ENCODE results near the gene STT3A.

DNA sequence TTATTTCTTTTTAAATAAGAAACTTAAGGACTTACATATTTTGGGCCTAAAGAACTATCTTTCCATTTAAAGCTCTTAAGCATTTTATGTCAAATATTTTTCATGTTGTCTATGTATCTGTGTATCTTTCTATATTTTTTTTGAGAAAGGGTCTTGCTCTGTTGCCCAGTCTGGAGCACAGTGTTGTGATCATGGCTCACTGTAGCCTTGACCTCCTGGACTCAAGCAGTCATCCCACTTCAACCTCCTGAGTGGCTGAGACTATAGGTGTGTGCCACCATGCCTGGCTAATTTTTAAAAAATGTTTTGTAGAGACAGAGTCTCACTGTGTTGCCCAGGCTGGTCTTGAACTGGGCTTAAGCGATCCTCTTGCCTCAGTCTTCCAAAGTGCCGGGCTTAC lies 8.0 kb downstream of the STT3A start:
- TF ChIP-seq, protein P1, sequence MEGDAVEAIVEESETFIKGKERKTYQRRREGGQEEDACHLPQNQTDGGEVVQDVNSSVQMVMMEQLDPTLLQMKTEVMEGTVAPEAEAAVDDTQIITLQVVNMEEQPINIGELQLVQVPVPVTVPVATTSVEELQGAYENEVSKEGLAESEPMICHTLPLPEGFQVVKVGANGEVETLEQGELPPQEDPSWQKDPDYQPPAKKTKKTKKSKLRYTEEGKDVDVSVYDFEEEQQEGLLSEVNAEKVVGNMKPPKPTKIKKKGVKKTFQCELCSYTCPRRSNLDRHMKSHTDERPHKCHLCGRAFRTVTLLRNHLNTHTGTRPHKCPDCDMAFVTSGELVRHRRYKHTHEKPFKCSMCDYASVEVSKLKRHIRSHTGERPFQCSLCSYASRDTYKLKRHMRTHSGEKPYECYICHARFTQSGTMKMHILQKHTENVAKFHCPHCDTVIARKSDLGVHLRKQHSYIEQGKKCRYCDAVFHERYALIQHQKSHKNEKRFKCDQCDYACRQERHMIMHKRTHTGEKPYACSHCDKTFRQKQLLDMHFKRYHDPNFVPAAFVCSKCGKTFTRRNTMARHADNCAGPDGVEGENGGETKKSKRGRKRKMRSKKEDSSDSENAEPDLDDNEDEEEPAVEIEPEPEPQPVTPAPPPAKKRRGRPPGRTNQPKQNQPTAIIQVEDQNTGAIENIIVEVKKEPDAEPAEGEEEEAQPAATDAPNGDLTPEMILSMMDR (IDR thresholded peaks at IDR 0.05): no peak
- TF ChIP-seq POLR2AphosphoS5 (IDR thresholded peaks at IDR 0.05; ENCODE audit: low read depth, low read length): no peak
- TF ChIP-seq, protein P2, sequence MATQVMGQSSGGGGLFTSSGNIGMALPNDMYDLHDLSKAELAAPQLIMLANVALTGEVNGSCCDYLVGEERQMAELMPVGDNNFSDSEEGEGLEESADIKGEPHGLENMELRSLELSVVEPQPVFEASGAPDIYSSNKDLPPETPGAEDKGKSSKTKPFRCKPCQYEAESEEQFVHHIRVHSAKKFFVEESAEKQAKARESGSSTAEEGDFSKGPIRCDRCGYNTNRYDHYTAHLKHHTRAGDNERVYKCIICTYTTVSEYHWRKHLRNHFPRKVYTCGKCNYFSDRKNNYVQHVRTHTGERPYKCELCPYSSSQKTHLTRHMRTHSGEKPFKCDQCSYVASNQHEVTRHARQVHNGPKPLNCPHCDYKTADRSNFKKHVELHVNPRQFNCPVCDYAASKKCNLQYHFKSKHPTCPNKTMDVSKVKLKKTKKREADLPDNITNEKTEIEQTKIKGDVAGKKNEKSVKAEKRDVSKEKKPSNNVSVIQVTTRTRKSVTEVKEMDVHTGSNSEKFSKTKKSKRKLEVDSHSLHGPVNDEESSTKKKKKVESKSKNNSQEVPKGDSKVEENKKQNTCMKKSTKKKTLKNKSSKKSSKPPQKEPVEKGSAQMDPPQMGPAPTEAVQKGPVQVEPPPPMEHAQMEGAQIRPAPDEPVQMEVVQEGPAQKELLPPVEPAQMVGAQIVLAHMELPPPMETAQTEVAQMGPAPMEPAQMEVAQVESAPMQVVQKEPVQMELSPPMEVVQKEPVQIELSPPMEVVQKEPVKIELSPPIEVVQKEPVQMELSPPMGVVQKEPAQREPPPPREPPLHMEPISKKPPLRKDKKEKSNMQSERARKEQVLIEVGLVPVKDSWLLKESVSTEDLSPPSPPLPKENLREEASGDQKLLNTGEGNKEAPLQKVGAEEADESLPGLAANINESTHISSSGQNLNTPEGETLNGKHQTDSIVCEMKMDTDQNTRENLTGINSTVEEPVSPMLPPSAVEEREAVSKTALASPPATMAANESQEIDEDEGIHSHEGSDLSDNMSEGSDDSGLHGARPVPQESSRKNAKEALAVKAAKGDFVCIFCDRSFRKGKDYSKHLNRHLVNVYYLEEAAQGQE (IDR thresholded peaks at IDR 0.05; ENCODE audit: insufficient read depth in 1 of 2, low read depth in 2 of 2, low read length in 1 of 2): no peak
- TF ChIP-seq TCF7L2 (IDR thresholded peaks at IDR 0.05; ENCODE audit: low read depth, low read length): no peak
